RWPE1 (cell line): Measurements from ENCODE around the gene NXPH1.

ENCODE experiments used
- CTCF ChIA-PET: fragments of 350-600 bp; sonication (Branson Sonifier 250); formaldehyde crosslinking; extraction: SDS; loops from one replicate; lab custom pipeline; 2021; lab: Yijun Ruan, JAX
- POLR2A ChIA-PET: fragments of 400-600 bp; formaldehyde crosslinking; extraction: SDS; loops from one replicate; lab custom pipeline; 2020; ENCODE audit warnings: antibody characterized with exemption; ENCODE audit not compliant: low non-redundant PET; lab: Yijun Ruan, JAX
- DNase-seq: peaks from one replicate; pipeline ENCODE4 v3.0.0; 2012; ENCODE audit warnings: low spot score
- H3K27ac ChIP-seq: fragments of 450-650 bp; 2 replicates; pipeline ENCODE4 v1.5.1; 2017
- TF ChIP-seq, protein P1 (sequence below): fragments of 450-650 bp; conservative IDR thresholded peaks from 2 replicates; pipeline ENCODE4 v1.5.1; 2017; ENCODE audit warnings: low read depth, mild to moderate bottlenecking

The NXPH1 gene

DNA sequence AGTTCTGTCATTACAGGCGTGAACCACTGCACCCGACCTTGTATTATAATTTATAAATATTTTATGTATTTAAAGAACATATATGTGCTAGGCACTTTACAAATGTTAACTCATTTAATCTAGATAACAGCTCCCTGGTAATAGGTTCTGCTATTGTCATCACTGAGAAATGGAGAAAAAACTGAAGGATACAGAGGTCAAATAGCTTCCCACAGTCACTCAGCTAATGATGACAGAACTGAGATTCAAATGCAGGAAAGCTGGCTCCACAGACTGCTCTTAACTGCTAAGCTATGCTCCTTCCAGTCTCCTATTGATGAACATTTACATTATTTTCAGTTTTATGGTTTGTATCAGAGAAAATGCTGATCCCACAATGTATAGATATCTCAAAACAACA is 28.9 kb downstream of the NXPH1 start:
- TF ChIP-seq, protein P1, sequence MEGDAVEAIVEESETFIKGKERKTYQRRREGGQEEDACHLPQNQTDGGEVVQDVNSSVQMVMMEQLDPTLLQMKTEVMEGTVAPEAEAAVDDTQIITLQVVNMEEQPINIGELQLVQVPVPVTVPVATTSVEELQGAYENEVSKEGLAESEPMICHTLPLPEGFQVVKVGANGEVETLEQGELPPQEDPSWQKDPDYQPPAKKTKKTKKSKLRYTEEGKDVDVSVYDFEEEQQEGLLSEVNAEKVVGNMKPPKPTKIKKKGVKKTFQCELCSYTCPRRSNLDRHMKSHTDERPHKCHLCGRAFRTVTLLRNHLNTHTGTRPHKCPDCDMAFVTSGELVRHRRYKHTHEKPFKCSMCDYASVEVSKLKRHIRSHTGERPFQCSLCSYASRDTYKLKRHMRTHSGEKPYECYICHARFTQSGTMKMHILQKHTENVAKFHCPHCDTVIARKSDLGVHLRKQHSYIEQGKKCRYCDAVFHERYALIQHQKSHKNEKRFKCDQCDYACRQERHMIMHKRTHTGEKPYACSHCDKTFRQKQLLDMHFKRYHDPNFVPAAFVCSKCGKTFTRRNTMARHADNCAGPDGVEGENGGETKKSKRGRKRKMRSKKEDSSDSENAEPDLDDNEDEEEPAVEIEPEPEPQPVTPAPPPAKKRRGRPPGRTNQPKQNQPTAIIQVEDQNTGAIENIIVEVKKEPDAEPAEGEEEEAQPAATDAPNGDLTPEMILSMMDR, result no peak
- no peak for DNase-seq
- ChIA-PET CTCF (no interaction called here), POLR2A (no interaction called here)
- no peak overlapping the region for H3K27ac ChIP-seq

DNA sequence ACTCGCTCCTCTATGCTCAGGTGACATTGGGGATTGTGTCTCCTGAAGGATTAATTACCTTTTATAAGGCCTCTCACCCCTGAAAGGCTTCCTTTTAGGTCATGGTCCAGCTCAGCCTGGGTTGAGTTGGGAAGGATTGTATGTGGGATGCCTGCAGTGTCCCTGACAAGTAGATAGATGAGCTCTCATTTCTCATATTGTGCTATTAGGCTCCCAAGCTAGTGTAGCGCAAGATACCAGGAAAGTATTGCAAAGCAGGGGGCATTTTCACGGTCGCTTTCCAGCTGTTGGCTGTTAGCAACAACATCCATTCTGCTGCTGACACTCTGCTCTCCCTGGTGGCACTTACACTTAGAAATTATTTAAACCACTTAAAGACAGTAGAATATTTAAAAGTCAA is 31.9 kb downstream of the NXPH1 start:
- TF ChIP-seq, protein P1, result no peak
- ChIA-PET POLR2A (no interaction called here), CTCF (no interaction called here)
- no peak for DNase-seq
- no peak overlapping the region for H3K27ac ChIP-seq

DNA sequence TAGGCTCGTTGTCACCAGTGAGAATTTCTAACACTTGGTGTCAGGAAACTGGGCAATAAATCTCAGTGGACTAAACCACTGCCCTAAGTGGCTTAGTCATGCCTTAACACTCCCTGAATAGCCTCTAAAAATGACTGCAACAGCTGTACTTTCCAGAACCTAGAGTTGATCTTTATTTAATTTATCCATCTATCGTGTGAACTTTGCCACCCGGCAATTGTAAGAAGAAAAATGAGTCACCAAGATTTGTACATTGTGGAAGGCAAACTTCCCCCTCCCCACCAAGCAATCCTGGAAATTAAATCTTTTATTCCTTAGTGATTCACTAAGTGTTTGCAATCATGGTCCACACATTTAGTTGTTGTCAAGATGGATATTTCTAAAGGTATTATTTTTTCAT is 47.1 kb downstream of the NXPH1 start:
- DNase-seq, result no peak
- CTCF ChIA-PET, result no interaction called here
- POLR2A ChIA-PET, result no interaction called here
- TF ChIP-seq, protein P1, result no peak
- H3K27ac ChIP-seq, result no peak overlapping the region

DNA sequence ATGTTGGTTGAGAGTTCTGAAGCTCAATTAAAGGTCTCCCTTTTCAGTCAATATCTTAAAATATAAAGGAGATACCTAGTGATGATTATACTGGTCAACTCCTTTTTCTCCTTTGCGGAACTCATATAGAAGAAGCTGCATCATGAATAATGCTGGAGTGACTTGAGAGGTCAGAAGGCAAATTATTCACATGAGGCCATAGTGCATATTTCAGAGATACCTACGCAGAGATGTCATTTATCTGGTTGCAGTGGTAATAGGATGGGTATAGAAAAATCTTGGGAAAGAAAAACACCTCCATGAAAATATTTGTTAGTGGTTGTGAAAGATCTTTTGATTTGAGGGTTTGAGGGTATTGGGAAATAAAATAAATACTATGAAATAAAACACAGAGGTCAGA is 47.7 kb downstream of the NXPH1 start:
- ChIA-PET CTCF (no interaction called here), POLR2A (no interaction called here)
- TF ChIP-seq, protein P1, result no peak
- no peak for DNase-seq
- H3K27ac ChIP-seq, result no peak overlapping the region

DNA sequence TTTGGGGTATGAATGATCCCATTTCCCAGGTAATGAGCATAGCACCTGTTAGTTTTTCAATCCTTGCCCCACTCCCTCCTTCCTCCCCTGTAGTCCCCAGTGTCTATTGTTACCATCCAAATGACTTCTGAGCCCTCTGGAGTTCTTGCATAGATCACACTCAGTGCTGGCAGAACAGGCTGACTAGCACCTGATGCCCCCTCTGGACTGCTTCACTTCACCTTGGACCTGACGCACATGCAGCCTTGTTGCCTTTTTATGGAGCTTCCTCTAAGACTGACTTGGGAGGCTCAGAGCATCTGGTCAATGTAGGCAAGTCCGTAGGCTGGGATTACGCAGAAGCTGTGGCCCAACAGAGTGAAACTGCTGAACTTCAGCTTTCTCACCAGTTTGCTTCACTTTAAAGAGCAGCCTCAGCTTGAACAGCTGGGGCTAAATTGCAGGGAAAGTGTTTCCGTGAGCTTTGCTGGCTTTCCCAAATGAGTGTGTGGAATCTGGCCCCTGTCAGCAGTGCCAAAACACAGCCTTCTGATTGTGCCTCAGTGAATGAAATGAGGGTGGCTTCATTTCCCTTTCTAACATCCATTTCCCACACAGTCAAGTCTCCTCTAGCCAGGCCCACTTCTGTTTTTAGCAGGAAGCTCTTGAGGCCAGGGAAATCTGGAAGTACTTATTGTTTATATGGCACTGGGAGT is 48.5 kb downstream of the NXPH1 start:
- CTCF ChIA-PET, result no interaction called here
- H3K27ac ChIP-seq, result no peak overlapping the region
- DNase-seq, result no peak
- TF ChIP-seq, protein P1, result no peak
- POLR2A ChIA-PET, result no interaction called here

DNA sequence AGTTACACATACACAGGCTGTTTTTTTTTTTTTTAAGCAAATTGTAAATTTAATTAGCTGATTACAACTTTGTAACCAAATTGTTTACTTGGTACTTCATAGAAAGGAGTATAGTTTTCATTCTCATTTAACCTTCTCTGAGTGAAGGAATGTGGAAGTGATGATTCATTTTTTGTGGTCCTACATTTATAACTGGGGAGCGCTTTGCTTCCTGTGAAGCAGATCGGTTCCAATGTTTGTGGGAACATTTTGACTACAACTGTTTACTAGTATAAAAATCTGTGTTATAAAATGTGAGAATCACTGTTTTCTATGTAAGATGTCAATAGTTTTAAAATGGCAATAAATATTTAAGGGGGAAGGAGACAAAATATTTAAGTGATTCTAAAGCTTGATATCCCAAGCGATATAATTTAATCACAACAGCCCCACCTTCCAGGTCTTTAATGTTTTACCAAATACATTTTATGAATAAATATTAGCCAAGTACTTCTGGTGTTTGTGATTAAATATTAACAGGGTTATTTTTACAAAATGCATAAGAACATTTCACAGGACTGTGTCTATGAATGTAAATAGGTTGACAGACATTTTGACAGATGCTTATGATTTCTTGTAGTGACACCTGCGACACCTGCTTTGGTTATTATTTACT is 57.1 kb downstream of the NXPH1 start:
- TF ChIP-seq, protein P1, result no peak
- no peak for DNase-seq
- H3K27ac ChIP-seq, result no peak overlapping the region
- POLR2A ChIA-PET, result no interaction called here
- CTCF ChIA-PET, result interaction anchor here (0.7 kb wide), 1 partner anchor 52 kb away, joined by 5 read pairs; no protein-coding TSS in a partner anchor
